Muscle of arm (tissue), 12 donors: ENCODE results near the gene RILP. TPM values are rescaled to one million over a fixed set of nuclear protein-coding genes. Genes with fewer than 3 reads are reported as not detected.

ENCODE experiments used
- DNase-seq: peaks from one replicate; pipeline ENCODE4 v3.0.0-alpha.2; 2013
- polyA plus RNA-seq, 12 donors: library from polyadenylated mRNA; unstranded; fragments of 120-200 nt; gene quantifications; one replicate each; pipeline ENCODE4 v1.2.1, GENCODE V29; 2013; ENCODE audit not compliant: insufficient read length in 12 of 12

The RILP gene
- polyA plus RNA-seq, 12 donors = 2.9 to 10.3 (median 3.8) TPM; not detected in 1

DNA sequence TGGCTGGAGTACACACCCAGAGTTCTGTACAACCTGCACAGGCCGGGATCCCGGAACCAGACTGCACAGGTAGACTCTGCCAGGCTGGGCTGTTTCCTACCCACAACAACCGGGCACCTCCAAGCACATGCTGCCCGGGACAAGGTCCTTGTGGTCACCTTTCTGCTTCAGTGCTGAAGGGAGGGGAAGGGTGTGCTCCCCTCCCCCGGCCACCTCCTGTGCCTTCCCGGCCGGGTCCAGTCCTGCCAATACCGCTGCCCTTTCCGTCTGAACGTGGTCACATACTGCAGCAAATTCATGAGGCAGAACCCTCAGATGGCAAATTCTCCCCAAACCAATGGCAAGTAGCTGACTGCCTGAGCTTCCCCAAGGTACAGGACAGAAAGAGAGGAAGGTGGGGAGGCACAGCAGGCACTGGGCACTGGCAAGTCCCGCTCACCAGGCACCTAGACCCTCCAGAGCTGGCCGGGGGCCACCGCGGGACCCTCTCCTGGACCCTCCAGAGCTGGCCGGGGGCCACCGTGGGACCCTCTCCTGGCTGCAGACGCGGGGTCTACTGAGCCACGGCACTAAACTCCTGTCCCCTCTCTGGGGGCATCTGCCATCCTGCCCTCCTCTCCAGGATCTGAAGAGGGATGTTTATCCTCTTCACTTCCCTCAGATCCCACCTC lies 43.9 kb downstream of the RILP start:
- DNase-seq = no peak

DNA sequence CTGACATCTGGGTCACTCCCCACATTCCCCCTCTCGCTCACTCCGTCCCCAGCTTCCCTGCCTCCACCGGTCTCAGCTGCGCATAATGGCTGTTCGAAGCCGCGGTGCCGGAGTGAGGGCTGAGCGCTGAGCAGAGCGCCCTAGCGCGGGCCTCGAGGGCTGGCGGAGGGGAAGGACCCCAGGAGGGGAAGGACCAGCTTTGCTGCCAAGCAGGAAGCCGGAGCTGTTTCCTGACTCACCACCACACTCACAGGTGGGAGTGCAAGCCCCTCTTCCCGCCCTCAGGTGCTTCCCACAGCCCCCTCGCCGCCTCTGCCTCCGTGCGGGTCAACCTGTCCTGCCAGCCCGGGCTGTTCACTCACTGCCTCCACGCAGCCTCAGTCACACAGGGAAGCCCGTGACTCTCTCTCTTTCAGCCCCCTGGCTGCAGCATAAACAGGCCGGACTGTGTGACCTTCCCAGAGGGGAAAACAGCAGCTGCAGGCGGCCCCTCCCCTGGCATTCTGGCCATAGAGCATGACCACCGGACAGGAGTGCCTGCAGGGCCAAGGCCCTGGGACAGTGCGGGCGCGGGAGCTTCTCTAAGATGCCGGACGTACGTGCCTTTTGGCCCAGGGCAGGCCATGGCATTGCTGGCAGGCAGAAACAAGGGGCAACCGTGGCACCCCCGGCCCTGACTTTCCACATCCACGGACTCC lies 44.7 kb downstream of the RILP start:
- DNase-seq = no peak

DNA sequence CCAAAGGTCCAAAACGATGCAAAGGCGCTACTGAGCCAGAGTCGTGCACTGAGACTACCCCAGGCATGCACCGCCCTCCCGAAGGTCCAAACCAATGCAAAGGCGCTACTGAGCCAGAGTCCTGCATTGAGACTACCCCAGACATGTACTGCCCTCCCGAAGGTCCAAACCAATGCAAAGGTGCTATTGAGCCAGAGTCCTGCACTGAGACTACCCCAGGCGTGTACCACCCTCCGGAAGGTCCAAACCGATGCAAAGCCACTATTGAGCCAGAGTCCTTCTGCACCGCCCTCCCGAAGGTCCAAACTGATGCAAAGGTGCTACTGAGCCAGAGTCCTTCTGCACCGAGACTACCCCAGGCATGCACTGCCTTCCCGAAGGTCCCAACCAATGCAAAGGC lies 48.1 kb downstream of the RILP start:
- DNase-seq = no peak

DNA sequence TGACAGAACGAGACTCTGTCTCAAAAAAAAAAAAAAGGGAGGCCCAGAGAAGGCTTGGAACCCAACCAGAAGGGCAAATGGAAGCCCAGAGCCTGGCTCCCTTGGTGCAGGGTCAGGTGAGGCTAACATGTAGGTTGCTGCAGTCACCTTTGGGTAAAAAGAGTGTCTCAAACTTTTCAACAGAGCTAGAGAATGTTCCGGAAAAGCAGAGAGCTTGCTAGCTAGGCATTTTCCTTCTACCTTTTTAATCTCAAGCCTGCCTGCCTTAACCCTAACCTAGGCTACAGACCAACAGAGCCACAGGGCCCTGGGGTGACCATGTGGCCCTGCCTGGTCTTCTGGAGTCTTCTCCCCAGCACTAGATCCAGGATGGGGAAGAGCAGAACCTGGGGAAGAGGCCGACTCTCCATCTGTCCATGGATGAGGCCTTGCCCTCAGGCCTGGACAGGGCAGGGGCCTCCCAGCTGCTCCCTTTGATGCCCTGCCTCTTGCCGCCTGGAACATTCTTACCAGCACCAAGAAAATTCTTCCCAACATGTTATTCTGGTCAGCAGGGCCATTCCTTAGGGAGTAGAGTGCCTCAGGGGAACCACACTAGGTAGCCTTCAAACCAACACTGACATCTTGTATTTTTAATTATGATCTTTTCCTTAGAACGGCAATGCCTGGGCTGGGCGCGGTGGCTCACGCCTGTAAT lies 51.1 kb downstream of the RILP start:
- DNase-seq = no peak

DNA sequence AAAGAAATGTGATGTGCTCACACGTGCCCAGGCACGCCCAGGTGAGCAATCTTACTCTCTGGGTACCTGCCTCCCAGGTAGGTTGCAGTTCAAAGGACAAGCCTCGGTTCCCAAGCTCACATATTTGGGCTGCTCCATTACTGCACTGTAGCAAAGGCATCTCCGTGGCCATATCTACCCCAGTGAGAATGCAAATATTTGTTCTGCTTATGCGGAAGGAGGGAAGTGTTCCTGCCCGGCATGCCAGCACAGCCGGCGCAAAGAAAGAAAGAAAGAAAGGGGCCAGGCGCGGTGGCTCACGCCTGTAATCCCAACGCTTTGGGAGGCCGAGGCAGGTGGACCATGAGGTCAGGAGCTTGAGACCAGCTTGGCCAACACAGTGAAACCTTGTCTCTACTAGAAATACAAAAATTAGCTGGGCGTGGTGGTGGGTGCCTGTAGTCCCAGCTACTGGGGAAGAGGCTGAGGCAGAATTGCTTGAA lies 51.8 kb downstream of the RILP start:
- DNase-seq = no peak

Other genes starting within 250 kb of the RILP start
- 1,000 to 10,000 TPM in 1 of 12 donors, 100 to 1,000 TPM in 11; 722 to 1,233 (median 783) TPM for gene YWHAE, start 249.6 kb downstream of the RILP start, polyA plus RNA-seq
- 100 to 1,000 TPM in 1 of 12 donors, 10 to 100 TPM in 11; 33.6 to 192 (median 40.8) TPM for gene CRK, start 193.6 kb downstream of the RILP start, polyA plus RNA-seq
- 10 to 100 TPM in 11 of 12 donors, not detected in 1; 68.4 to 97.1 (median 79.9) TPM for gene MYO1C, start 157.2 kb downstream of the RILP start, polyA plus RNA-seq
- 10 to 100 TPM in 11 of 12 donors, not detected in 1; 20.2 to 32.7 (median 25.2) TPM for gene INPP5K, start 133.3 kb downstream of the RILP start, polyA plus RNA-seq
- 10 to 100 TPM in 11 of 12 donors, not detected in 1; 26.4 to 52.2 (median 29.7) TPM for gene PITPNA, start 87.1 kb downstream of the RILP start, polyA plus RNA-seq
- 10 to 100 TPM in 1 of 12 donors, 1 to 10 TPM in 10, not detected in 1; 1.9 to 11.1 (median 4.0) TPM for gene SLC43A2, start 21.0 kb downstream of the RILP start, polyA plus RNA-seq
- 10 to 100 TPM in 1 of 12 donors, 1 to 10 TPM in 10, not detected in 1; 5.2 to 11.3 (median 6.8) TPM for gene SCARF1, start 4.1 kb downstream of the RILP start, polyA plus RNA-seq
- 100 to 1,000 TPM in 11 of 12 donors, not detected in 1; 129 to 215 (median 179) TPM for gene PRPF8, start 35.0 kb upstream of the RILP start, polyA plus RNA-seq
- 10 to 100 TPM in 1 of 12 donors, 1 to 10 TPM in 10, not detected in 1; 3.5 to 12.2 (median 5.3) TPM for gene TLCD2, start 60.5 kb upstream of the RILP start, polyA plus RNA-seq
- 10 to 100 TPM in 8 of 12 donors, 1 to 10 TPM in 3, not detected in 1; 6.0 to 21.7 (median 12.6) TPM for gene WDR81, start 74.8 kb upstream of the RILP start, polyA plus RNA-seq
- 1 to 10 TPM in 8 of 12 donors, under 1 TPM in 3, not detected in 1; 0.41 to 6.2 (median 1.7) TPM for gene SERPINF2, start 93.0 kb upstream of the RILP start, polyA plus RNA-seq
- gene SERPINF1, start 112.2 kb upstream of the RILP start, polyA plus RNA-seq = 100 to 1,000 TPM in 11 of 12 donors, not detected in 1; 199 to 393 (median 328) TPM
- 10 to 100 TPM in 4 of 12 donors, 1 to 10 TPM in 7, not detected in 1; 6.3 to 17.1 (median 7.7) TPM for gene SMYD4, start 180.0 kb upstream of the RILP start, polyA plus RNA-seq
- gene RPA1, start 180.1 kb upstream of the RILP start, polyA plus RNA-seq = 10 to 100 TPM in 11 of 12 donors, not detected in 1; 36.3 to 67.5 (median 55.6) TPM